Left colon (tissue), 2 donors: Measurements from ENCODE around the gene TRIL. TPM values are rescaled to one million over a fixed set of nuclear protein-coding genes. Genes with fewer than 3 reads are reported as not detected.

Experiments used
- ATAC-seq: fragments of 200-7000 bp; cut with Tn5 transposase; one replicate; pipeline ENCODE4 v1.9.1; 2020; ENCODE audit warnings: mild to moderate bottlenecking, moderate library complexity
- DNase-seq, 2 donors: peaks; one replicate each; pipeline ENCODE4 v3.0.0-alpha.2; 2020
- intact Hi-C, 2 donors: fragments of 100-400 bp; cut with DNase I in 1 of 2; cut with micrococcal nuclease in 1 of 2; formaldehyde crosslinking; loops; one replicate each; pipeline versions ENCODE4 v1.11.2 to v1.14.0; 2022; cut with DNase I, micrococcal nuclease
- total RNA-seq, 2 donors: library from RNA; stranded (reverse); fragmentation: NEBNext Ultra II Directional; extraction: Animal tissue kit (Norgen Biotek cat#: 25700); gene quantifications; one replicate each; pipeline ENCODE4 v1.2.1, GENCODE V29; 2021
- donor health status: DM: no; HTN: no; CAD: no.
- donor health status: DM: yes; HTN: yes; CAD: no.

TRIL gene
- total RNA-seq, 2 donors from 2014 or later: 0.52 to 2.0 TPM

GRCh38 chr7:28955718-28956607, 2.2 kb downstream of the TRIL start:
- DNase-seq (peak; percentile 84 to 90), ATAC-seq (peak; percentile 83)
- intact Hi-C loops: loop anchor here in 1 of 2 donors (10.0 kb wide), 1 partner anchor 149 kb away; no protein-coding TSS in a partner anchor

GRCh38 chr7:28955356-28955717, 2.8 kb downstream of the TRIL start:
- intact Hi-C loops: loop anchor here in 1 of 2 donors (10.0 kb wide), 1 partner anchor 149 kb away; no protein-coding TSS in a partner anchor
- no peak for DNase-seq
- ATAC-seq: no peak

- intact Hi-C loops: loop anchor here in 1 of 2 donors (10.0 kb wide), 1 partner anchor 150 kb away; no protein-coding TSS in a partner anchor
- no peak for DNase-seq
- no peak for ATAC-seq
These were observed 3.2 kb downstream of the TRIL start for GRCh38 chr7:28954946-28955345.

DNA sequence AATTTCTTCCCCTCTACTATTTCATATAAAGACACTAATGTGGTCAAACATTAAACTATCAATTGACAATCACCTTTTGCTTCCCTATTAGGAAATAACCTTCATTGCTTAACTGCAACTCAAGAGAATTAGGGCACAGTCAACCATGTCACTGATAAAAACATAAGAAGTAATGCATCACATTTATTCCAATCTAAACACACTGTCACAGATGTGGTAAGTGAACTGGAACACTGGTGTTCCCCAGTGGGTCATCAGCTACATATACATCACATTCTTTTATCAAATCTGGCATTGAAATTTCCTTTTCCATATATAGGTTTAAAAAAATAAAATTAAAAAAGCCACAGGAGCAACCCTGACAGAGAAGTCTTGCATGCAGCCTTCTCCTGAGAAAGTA, 3.7 kb downstream of the TRIL start:
- ATAC-seq (no peak), DNase-seq (no peak)
- intact Hi-C loops: loop anchor here in 1 of 2 donors (10.0 kb wide), 1 partner anchor 150 kb away; no protein-coding TSS in a partner anchor

GRCh38 chr7:28953633-28954032, 4.5 kb downstream of the TRIL start:
- ATAC-seq: no peak
- intact Hi-C loops: loop anchor here in 1 of 2 donors (10.0 kb wide), 1 partner anchor 151 kb away; no protein-coding TSS in a partner anchor
- DNase-seq: no peak

DNA sequence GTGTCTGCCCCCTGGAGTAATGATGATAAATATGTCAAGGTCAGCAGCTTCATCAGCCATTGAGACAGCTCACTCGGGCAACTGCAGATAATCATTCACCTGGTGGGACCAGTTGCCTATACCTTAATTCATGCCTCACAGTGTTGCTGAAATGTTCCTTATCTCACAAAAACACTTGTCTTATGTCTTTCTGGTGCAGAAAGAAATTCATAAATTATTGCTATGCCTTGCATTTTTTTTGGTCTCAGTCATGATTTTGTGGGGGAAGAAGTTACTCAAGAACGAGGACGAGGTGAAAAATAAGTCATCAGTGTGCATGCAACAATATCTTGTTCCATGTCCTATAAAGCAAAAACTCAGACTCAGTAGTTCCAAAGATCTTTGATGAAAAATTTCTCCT, 16.0 kb downstream of the TRIL start:
- no peak for DNase-seq
- intact Hi-C loops: no loop called here
- no peak for ATAC-seq

- intact Hi-C loops: no loop called here
- ATAC-seq (no peak), DNase-seq (no peak)
These were observed 16.5 kb downstream of the TRIL start for GRCh38 chr7:28941633-28942032.

- ATAC-seq (no peak), DNase-seq (no peak)
- intact Hi-C loops: no loop called here
These were observed 17.3 kb downstream of the TRIL start for GRCh38 chr7:28940741-28941384.

DNA sequence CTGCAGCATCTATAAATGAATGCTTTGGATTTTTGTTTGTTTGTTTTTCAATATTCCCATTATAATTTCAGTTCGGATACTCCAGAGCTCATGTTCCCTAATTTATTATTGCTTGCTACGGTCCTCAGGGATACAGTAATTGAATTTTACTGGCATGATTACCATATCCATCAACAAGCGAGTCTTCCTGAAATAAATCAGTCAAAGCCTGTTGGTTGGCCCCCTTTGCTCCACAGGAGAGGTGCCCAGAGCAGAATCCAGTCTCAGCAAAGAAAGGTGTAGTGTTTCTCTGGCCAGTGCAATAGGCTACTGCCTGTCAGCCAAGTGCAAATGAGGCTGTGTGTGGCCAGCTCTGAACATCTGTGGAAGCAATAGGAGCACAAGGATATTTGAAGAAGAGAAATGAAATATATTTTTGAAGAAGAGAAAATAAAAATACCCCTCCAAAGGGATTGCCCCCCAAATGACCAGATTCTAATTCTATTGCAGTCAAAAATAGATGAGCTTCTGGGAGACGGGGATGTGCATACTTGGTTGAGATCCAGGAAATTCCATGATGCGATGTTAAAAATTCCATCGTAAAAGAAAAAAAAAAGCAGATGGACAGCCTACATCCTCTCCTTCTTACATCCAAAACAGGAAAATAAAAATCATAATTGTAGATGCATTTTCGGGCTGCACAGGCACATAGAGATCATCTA, 18.1 kb downstream of the TRIL start:
- DNase-seq (no peak), ATAC-seq (no peak)
- intact Hi-C loops: no loop called here

DNA sequence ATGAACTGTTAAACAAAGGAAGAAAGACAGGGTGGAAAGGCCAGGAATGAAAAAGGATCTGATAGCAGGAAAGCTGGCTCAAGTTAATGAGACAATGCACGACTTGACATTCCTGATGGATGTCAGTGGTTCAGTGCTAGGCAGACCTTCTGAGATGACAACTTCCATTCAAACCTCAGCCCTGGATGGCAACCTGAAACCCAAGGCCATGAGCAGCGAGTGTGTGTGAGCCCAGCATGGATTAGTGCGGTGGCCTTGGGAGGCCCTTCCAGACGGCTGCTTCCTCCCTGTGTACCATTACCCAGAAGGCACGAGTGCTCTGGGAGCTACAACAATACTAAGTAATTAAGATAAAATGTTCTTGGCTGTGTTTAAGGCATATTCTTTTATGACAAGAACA, 18.8 kb downstream of the TRIL start:
- DNase-seq: no peak
- no peak for ATAC-seq
- intact Hi-C loops: no loop called here

- intact Hi-C loops: no loop called here
- no peak for ATAC-seq
These were observed 20.5 kb downstream of the TRIL start for GRCh38 chr7:28937619-28938018.

GRCh38 chr7:28937103-28937502, 21.0 kb downstream of the TRIL start:
- ATAC-seq (no peak), DNase-seq (no peak)
- intact Hi-C loops: no loop called here

More at GRCh38 chr7:28937619-28938018, 20.5 kb downstream of the TRIL start:
- DNase-seq: no peak

- intact Hi-C loops: no loop called here
- DNase-seq: no peak
- ATAC-seq: no peak
These were observed 24.2 kb downstream of the TRIL start for GRCh38 chr7:28933846-28934320.

DNA sequence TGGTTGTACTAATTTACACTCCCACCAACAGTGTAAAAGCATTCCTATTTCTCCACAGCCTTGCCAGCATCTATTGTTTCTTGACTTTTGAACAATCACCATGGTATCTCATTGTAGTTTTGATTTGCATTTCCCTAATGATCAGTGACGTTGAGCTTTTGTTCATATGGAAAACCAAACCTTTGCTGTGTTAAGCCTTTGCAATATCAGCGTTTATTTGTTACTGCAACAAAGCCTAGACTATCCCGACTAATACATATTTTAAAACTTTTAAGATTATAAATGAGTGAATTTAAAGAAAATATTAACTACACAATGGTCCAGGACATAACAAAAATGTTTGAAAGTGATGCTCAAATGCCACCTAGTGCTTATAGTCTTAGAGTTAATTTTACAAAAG, 26.6 kb downstream of the TRIL start:
- ATAC-seq: no peak
- no peak for DNase-seq
- intact Hi-C loops: no loop called here

DNA sequence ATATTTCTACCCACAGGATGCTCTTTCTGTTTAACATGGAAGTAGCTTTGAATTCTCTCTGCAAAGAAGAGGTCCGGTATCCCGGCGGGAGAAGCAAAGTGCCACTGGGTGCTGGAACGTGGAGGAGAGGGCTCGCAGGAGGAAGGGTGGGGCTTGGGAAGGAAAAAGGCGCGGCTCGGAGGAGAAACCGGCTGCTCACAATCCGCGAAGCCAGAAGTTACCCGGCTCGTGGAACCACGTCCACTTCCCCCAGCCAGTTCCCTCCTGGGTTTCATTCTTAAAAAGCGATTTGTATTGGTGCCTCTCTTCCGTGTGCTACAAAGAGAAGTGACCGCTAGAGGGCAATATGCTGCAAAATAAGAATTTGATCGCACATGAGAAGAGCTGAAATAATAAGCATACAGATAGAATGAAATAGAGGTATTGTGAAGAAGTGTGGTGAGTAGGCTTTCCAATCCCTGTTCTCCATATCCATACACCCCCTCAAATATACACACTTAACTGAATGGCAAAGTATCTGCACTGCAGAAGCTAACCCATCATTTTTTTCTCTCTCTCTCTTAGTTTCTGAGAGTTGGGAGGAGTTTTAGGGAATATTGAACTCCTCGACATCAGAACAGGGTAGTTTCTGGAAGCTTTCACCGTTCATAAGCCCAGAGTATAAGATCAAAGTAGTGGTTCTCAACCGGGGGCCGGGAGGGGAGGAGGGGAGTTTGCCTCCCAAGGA, 31.1 kb downstream of the TRIL start:
- DNase-seq (peak; percentile 59 to 63), ATAC-seq (peak; percentile 90)
- intact Hi-C loops: loop anchor here (2.0 to 10.0 kb wide), 3 partner anchors 178 to 480 kb away; no protein-coding TSS in a partner anchor

DNA sequence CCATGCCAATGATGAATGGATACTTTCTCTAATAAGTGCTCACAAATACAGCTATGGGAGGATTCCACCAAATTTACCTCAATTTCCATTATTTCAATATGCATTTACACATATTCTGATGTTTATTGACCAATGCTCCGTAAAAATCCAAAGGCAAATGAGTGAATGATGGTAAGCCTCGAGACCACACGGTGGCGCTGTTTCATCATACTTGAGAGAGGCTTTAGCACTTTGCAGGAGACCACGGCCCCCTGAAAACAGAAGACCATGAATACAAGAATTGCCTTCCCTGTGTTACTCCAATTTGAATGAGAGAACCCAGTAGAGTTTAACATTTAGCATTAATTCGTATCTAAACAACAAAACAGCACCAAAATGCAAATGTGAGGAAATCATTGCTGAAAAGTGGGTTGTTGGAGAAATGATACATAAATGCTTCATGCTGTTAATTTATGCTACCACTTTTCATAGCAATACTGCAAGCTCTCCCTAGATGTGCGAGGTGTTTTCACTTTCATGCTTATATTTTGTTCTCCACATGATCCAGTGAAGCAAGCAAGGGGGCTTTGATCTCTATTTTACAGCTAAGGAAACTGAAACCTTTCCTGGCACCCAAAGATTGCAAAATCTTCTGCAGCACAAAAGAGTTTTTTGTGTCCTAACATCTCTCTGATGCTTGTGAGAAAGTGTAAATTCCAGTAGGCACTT, 35.4 kb downstream of the TRIL start:
- intact Hi-C loops: loop anchor here in 1 of 2 donors (10.0 kb wide), 1 partner anchor 182 kb away; no protein-coding TSS in a partner anchor
- ATAC-seq (peak; percentile 71), DNase-seq (peak; percentile 43 to 82)

- intact Hi-C loops: loop anchor here in 1 of 2 donors (10.0 kb wide), 1 partner anchor 183 kb away; no protein-coding TSS in a partner anchor
- DNase-seq (peak; percentile 19 to 33), ATAC-seq (peak; percentile 97)
These were observed 36.3 kb downstream of the TRIL start for GRCh38 chr7:28921822-28922221.

- intact Hi-C loops: loop anchor here in 1 of 2 donors (10.0 kb wide), 1 partner anchor 184 kb away; no protein-coding TSS in a partner anchor
- DNase-seq (no peak), ATAC-seq (no peak)
These were observed 37.7 kb downstream of the TRIL start for GRCh38 chr7:28920424-28920823.
